Measurements from ENCODE around the gene HCN2. TPM values are rescaled to one million over a fixed set of nuclear protein-coding genes. Genes with fewer than 3 reads are reported as not detected.
"Not testable (repeated sequence)": the region's sequence is repeated elsewhere in the genome, so short reads cannot be mapped to it uniquely, and the experiment has no call there.

HCN2 gene
- total and polyA plus RNA-seq, 12 donors, result 0.74 to 9.1 (median 3.6) TPM

GRCh38 chr19:583968-584239 is 5.8 kb upstream of the HCN2 start:
- 53 to 70% (median 66%) methylated on average over 3 to 5 of the region's 5 CpGs for WGBS, 4 donors
- peaks cover 7% of the 10 kb centered on the region for H3K27me3 ChIP-seq

DNA sequence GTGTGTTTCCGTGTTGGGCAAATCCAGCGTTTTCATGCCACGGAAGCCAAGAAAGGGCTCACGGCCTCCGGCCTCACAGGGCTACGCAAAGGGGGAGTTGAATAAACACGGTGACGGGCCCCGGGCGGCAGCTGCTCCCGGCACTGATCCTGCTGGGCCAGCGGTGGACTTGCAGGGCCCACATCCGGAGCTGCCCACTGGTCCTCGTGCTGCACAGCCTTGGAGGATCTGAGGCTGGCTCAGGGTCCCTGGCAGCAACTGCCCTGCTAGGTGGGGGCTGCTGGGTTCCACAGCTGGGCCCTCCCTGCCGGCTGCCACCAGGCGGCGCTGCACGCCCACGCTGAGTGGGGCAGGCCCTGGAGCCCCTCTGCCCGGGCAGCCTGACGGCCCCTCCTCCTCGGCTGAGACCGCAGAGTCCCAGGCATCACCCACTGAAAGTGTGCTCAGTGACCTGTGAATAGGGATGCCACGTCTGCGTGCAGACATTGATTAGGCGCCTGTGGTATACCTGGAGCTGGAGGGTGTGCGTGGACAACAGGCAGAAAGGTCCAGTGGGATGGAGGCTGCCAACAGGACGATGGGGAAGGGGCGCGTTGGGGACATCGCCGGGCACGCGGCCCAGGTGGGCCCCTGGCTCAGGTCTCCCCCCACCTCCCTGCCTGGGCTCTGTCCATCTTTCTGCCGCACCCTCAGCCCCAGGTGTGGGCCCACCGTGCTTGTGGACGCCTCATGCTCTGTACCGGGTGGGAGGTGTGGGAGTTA is 5.3 kb upstream of the HCN2 start:
- intact Hi-C loops (cut with DNase I), result no loop called here
- Histone ChIP-seq H3K27me3 (peaks cover 10% of the 10 kb centered on the region), H3K36me3 (replicated peaks in 1 of 2) (peaks cover 0 to 35% of the 10 kb centered on the region in 2 donors), H3K9me3 (replicated peaks in 1 of 3) (no peaks in the 10 kb centered on the region), H3K4me1 (replicated peaks in 1 of 2) (peaks cover 24 to 48% of the 10 kb centered on the region in 2 donors), H3K27ac (peak overlapping the region in 4 of 5 donors; percentile 75 to 94 (median 88)), H3K4me3 (no peak overlapping the region)
- DNase-seq, result peak; percentile 63 to 90 (median 83)
- 17 to 32% (median 24%) methylated on average over 12 to 38 of the region's 38 CpGs for WGBS, 4 donors
- TF ChIP-seq, protein P1, sequence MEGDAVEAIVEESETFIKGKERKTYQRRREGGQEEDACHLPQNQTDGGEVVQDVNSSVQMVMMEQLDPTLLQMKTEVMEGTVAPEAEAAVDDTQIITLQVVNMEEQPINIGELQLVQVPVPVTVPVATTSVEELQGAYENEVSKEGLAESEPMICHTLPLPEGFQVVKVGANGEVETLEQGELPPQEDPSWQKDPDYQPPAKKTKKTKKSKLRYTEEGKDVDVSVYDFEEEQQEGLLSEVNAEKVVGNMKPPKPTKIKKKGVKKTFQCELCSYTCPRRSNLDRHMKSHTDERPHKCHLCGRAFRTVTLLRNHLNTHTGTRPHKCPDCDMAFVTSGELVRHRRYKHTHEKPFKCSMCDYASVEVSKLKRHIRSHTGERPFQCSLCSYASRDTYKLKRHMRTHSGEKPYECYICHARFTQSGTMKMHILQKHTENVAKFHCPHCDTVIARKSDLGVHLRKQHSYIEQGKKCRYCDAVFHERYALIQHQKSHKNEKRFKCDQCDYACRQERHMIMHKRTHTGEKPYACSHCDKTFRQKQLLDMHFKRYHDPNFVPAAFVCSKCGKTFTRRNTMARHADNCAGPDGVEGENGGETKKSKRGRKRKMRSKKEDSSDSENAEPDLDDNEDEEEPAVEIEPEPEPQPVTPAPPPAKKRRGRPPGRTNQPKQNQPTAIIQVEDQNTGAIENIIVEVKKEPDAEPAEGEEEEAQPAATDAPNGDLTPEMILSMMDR (IDR thresholded peaks at IDR 0.05), result peak; percentile 75 to 95 (median 82)
- TF ChIP-seq POLR2A (IDR thresholded peaks at IDR 0.05), result peak in 1 of 2 donors; percentile 43

More at GRCh38 chr19:583968-584239, 5.8 kb upstream of the HCN2 start:
- no peak for DNase-seq
- intact Hi-C loops (cut with DNase I), result no loop called here
- Histone ChIP-seq H3K4me3 (no peak overlapping the region), H3K27ac (peak overlapping the region in 4 of 5 donors; percentile 75 to 94 (median 88)), H3K36me3 (replicated peaks in 1 of 2) (peaks cover 0 to 35% of the 10 kb centered on the region in 2 donors), H3K9me3 (replicated peaks in 1 of 3) (no peaks in the 10 kb centered on the region), H3K4me1 (replicated peaks in 1 of 2) (peaks cover 24 to 43% of the 10 kb centered on the region in 2 donors)
- TF ChIP-seq, protein P1 (IDR thresholded peaks at IDR 0.05), result no peak
- no peak for TF ChIP-seq POLR2A (IDR thresholded peaks at IDR 0.05)

DNA sequence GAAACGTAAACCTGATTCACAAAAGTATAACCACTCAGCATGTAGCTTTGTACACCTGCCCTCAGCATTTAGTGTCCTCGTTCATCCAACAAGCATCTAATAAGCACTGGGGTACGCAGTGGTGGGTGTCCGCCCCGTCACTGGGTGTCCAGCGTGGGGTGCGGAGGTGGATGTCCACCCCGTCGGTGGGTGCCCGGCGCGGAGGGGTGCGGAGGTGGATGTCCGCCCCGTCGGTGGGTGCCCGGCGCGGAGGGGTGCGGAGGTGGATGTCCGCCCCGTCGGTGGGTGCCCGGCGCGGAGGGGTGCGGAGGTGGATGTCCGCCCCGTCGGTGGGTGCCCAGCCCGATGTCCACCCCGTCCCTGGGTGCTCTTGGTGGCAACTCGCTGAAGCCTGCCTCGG is 4.5 kb upstream of the HCN2 start:
- peaks cover 24 to 49% of the 10 kb centered on the region in 2 donors for H3K4me1 ChIP-seq (replicated peaks in 1 of 2)
- H3K9me3 ChIP-seq (replicated peaks in 1 of 3); H3K4me3 ChIP-seq; intact Hi-C loops (cut with DNase I); DNase-seq; H3K27ac ChIP-seq: not testable (repeated sequence)
- WGBS, 4 donors, result 76 to 81% (median 79%) methylated on average over 11 to 34 of the region's 34 CpGs
- peaks cover 10% of the 10 kb centered on the region for H3K27me3 ChIP-seq
- H3K36me3 ChIP-seq (replicated peaks in 1 of 2), result peaks cover 0 to 28% of the 10 kb centered on the region in 2 donors

- DNase-seq, result peak in 6 of 7 donors; percentile 60 to 76 (median 71)
- H3K27ac ChIP-seq, result peak overlapping the region in 2 of 5 donors; percentile 21 to 26
- no peak overlapping the region for H3K4me3 ChIP-seq
- intact Hi-C loops (cut with DNase I), result no loop called here
- TF ChIP-seq, protein P1 (IDR thresholded peaks at IDR 0.05), result no peak
- TF ChIP-seq POLR2A (IDR thresholded peaks at IDR 0.05), result no peak
- peaks cover 13% of the 10 kb centered on the region for H3K27me3 ChIP-seq
- peaks cover 24 to 52% of the 10 kb centered on the region in 2 donors for H3K4me1 ChIP-seq (replicated peaks in 1 of 2)
- H3K36me3 ChIP-seq (replicated peaks in 1 of 2), result peaks cover 0 to 24% of the 10 kb centered on the region in 2 donors
- WGBS, 4 donors, result 37 to 55% (median 47%) methylated on average over 3 to 10 of the region's 10 CpGs
- no peaks in the 10 kb centered on the region for H3K9me3 ChIP-seq (replicated peaks in 1 of 3)
Measured at GRCh38 chr19:585551-586110, 4.0 kb upstream of the HCN2 start.
